ENCODE measurements around the gene TVP23A.

TVP23A gene

GRCh38 chr16:10839279-10839666 is 20.7 kb upstream of the TVP23A start:
- no peak for TF ChIP-seq CTCF (IDR thresholded peaks at IDR 0.05; ENCODE audit: control extremely low read depth, extremely low read depth, low read depth, missing control alignments)
- CTCF ChIA-PET: interaction anchor here (1.0 kb wide), 1 partner anchor 29 kb away, joined by 4 read pairs; no protein-coding TSS in a partner anchor
- POLR2A ChIA-PET: no interaction called here
- no peak for DNase-seq (ENCODE audit: extremely low spot score)

- ChIA-PET CTCF (interaction anchor here (1.0 kb wide), 1 partner anchor 29 kb away, joined by 4 read pairs; no protein-coding TSS in a partner anchor), POLR2A (no interaction called here)
- no peak for DNase-seq (ENCODE audit: extremely low spot score)
- TF ChIP-seq CTCF (IDR thresholded peaks at IDR 0.05; ENCODE audit: control extremely low read depth, extremely low read depth, low read depth, missing control alignments): no peak
These were observed 20.2 kb upstream of the TVP23A start for GRCh38 chr16:10838621-10839278.

GRCh38 chr16:10836174-10836853 is 17.7 kb upstream of the TVP23A start:
- CTCF ChIA-PET: interaction anchor here (1.1 to 2.1 kb wide), 4 partner anchors 15 to 35 kb away, joined by 3 to 7 read pairs (median 4); no protein-coding TSS in a partner anchor
- TF ChIP-seq CTCF (IDR thresholded peaks at IDR 0.05; ENCODE audit: control extremely low read depth, extremely low read depth, low read depth, missing control alignments): no peak
- no peak for DNase-seq (ENCODE audit: extremely low spot score)
- POLR2A ChIA-PET: interaction anchor here (1.0 kb wide), 1 partner anchor 109 kb away, joined by 3 read pairs; no protein-coding TSS in a partner anchor

GRCh38 chr16:10835281-10835931 is 16.8 kb upstream of the TVP23A start:
- ChIA-PET CTCF (interaction anchor here (1.1 to 2.1 kb wide), 6 partner anchors 14 to 46 kb away, joined by 3 to 7 read pairs (median 4); no protein-coding TSS in a partner anchor), POLR2A (no interaction called here)
- no peak for TF ChIP-seq CTCF (IDR thresholded peaks at IDR 0.05; ENCODE audit: control extremely low read depth, extremely low read depth, low read depth, missing control alignments)
- DNase-seq (ENCODE audit: extremely low spot score): peak; percentile 53

- POLR2A ChIA-PET: no interaction called here
- no peak for DNase-seq (ENCODE audit: extremely low spot score)
- CTCF ChIA-PET: interaction anchor here (0.7 to 1.6 kb wide), 6 partner anchors 14 to 47 kb away, joined by 3 to 5 read pairs (median 4); no protein-coding TSS in a partner anchor
- no peak for TF ChIP-seq CTCF (IDR thresholded peaks at IDR 0.05; ENCODE audit: control extremely low read depth, extremely low read depth, low read depth, missing control alignments)
These were observed 16.2 kb upstream of the TVP23A start for GRCh38 chr16:10834766-10835165.

- no peak for DNase-seq (ENCODE audit: extremely low spot score)
- no peak for TF ChIP-seq CTCF (IDR thresholded peaks at IDR 0.05; ENCODE audit: control extremely low read depth, extremely low read depth, low read depth, missing control alignments)
- ChIA-PET CTCF (interaction anchor here (0.7 to 1.6 kb wide), 7 partner anchors 13 to 48 kb away, joined by 3 to 5 read pairs (median 3); no protein-coding TSS in a partner anchor), POLR2A (no interaction called here)
These were observed 15.5 kb upstream of the TVP23A start for GRCh38 chr16:10834130-10834529.
